ENCODE measurements around the gene CNNM3. TPM values are rescaled to one million over a fixed set of nuclear protein-coding genes. Genes with fewer than 3 reads are reported as not detected.

The CNNM3 gene
- 3.0 and 5.3 TPM in 2 replicates for total RNA-seq (2014; rRNA removed; shearing (Covaris generic))

DNA sequence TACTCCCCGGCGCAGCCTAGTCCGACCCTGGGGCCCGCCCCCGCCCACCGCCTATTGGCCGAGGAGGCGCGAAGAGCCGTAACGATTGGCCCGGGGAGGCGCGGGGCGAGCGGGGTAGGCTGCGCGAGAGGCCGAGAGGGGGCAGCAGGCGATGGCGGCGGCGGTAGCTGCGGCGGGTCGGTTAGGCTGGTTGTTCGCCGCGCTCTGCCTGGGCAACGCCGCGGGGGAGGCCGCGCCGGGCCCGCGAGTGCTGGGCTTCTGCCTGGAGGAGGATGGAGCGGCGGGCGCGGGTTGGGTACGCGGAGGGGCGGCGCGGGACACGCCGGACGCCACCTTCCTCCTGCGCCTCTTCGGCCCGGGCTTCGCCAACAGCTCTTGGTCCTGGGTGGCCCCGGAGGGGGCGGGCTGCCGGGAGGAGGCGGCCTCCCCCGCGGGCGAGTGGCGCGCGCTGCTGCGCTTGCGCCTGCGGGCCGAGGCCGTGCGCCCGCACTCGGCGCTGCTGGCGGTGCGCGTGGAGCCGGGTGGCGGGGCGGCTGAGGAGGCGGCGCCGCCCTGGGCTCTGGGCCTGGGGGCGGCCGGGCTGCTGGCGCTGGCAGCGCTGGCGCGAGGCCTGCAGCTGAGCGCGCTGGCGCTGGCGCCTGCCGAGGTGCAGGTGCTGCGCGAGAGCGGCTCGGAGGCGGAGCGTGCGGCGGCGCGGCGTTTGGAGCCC is at the start of gene CNNM3:
Gene CNNM3 (plus strand): TSS at position 142 of the 709 bp plus-strand sequence. CDS start 10 bp downstream, at position 152.
- Histone ChIP-seq H3K27ac (peak within 1 kb of the TSS; percentile 56), H3K36me3 (peaks cover 20% of the 10 kb centered on the region), H3K9me3 (replicated peaks) (0 out of 2 replicates have a peak, but pooled peaks cover 3% of the 10 kb centered on the region), H3K27me3 (replicated peaks) (no peaks in the 10 kb centered on the region), H3K4me3 (peak within 1 kb of the TSS; percentile 99), H3K4me1 (replicated peaks) (peaks cover 21% of the 10 kb centered on the region)
- peak; percentile 95 to 96 for DNase-seq (ENCODE audit: low read depth in 1 of 2, low spot score in 2 of 2)

DNA sequence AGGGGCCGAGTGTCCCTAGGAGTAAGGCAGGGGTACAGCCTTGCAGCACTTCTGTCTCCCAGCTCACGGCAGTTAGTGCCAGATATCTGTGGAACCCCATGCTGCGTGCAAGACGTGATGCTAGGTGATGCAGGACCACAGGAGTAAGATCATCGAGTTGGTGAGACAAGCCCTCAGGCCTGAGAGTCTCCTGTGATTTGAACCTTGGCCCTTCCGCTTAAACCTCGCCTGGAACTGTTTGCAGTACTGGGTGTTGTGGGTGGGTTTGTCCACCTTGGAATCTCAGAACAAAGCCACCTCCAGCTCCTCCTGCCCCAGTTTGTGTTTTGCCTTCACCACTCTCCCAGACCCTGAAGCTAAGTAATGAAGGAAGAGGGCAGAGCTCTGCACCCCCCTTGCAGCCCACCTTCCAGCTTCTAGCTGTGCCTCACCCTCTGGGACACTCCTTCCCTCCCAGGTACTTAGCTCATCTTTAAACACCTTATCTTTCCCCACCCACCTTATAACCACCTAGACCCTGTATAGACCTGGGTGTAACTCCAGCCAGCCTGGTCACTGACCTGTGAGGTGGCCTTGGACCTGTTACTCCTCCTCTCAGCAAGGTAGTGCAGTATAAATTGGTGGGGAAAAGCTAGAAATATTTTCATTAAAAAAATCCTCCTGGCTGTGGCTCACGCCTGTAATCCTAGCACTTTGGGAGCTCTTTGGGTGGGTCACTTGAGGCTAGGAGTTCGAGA is 48.8 kb upstream of the CNNM3 start:
- no peaks in the 10 kb centered on the region for H3K27me3 ChIP-seq (replicated peaks)
- no peak overlapping the region for H3K27ac ChIP-seq
- DNase-seq (ENCODE audit: low read depth in 1 of 2, low spot score in 2 of 2), result no peak
- H3K36me3 ChIP-seq, result 0 out of 2 replicates have a peak, but pooled peaks cover 3% of the 10 kb centered on the region
- H3K4me3 ChIP-seq, result no peak overlapping the region
- H3K9me3 ChIP-seq (replicated peaks), result no peaks in the 10 kb centered on the region
- H3K4me1 ChIP-seq (replicated peaks), result peaks cover 16% of the 10 kb centered on the region

DNA sequence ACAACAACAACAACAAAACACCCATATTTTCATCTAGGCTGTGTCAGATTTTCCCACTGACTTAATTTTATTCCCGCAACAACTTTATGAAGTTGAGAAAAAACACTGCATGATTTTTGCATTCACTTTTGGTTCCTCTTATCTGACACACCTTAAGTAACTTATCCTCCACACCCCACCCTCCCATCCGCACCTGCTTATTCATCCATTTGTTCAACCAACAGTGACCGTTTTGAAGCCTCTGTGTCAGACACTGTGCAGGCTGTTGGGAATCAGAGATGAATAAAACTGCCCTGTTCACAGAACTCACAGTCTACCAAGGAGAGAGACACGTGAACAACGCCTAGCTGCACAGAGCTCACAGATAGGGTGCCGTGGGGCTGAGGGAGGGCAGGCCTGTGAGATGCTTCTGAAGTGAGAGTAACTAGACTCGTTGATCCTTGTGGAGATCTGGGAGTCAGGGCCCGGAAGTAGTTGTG is 47.9 kb upstream of the CNNM3 start:
- Histone ChIP-seq H3K27ac (no peak overlapping the region), H3K9me3 (replicated peaks) (no peaks in the 10 kb centered on the region), H3K4me3 (no peak overlapping the region), H3K4me1 (replicated peaks) (0 out of 2 replicates have a peak, but pooled peaks cover 9% of the 10 kb centered on the region), H3K36me3 (0 out of 2 replicates have a peak, but pooled peaks cover 3% of the 10 kb centered on the region), H3K27me3 (replicated peaks) (no peaks in the 10 kb centered on the region)
- no peak for DNase-seq (ENCODE audit: low read depth in 1 of 2, low spot score in 2 of 2)

DNA sequence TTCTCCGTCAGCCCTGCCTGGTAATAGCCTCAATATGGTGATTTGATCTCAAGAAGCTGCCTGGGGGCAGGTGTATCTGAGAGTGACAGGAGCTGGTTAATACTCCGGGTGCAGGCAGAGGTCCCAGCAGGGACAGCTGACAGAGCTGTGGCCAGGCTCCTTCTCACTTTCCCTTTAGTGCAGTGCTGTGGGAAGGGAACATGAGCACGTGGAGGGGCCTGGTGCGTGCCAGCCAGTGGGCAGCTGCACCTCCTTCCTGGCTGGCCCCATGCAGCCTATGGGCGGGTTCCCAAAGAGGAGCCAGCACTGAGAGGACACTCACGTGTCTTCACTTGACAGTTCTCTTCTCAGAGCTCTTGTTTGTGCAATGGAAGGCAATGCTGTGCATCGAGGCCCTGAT is 46.3 kb upstream of the CNNM3 start:
- no peak overlapping the region for H3K4me3 ChIP-seq
- DNase-seq (ENCODE audit: low read depth in 1 of 2, low spot score in 2 of 2), result no peak

DNA sequence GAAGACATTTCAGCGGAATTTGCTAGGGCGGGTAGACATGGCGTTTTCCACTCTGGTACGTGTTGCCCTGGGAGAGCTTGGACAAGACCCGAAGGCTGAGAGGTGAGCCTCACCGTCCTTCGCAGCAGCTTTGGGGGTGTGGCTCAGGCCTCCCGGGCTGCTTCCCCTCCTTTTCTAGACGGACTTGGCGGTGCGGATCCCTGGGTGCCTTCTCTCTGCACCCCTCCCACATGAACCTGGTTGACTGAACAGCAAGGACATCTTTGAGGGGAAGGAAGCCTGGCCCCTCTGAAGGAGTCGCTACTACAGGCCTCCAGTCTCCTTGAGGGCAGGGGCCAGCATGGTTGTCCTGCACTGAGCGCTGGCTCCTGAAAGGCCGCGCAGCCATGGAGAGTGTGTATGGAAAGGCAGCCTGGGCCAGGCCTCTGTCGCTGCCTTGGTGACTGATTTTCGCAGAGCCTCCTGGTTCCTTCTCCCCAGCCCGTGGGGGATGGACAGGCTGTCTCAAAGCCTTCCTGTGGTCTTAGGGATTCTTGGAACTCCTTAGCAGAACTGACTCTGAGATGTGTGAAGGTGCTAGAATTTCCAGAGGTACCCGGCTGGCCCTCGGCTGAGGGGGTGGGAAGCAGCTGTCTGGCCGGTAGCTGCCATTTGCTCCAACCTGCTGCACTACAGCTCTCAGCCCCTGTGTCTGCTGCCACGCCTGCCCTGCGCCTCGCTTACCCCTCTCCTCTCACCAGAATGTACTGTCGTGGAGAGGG is 45.4 kb upstream of the CNNM3 start:
- H3K27ac ChIP-seq, result no peak overlapping the region
- no peak for DNase-seq (ENCODE audit: low read depth in 1 of 2, low spot score in 2 of 2)
- no peak overlapping the region for H3K4me3 ChIP-seq
- H3K36me3 ChIP-seq, result no peaks in the 10 kb centered on the region
- H3K9me3 ChIP-seq (replicated peaks), result no peaks in the 10 kb centered on the region
- H3K27me3 ChIP-seq (replicated peaks), result no peaks in the 10 kb centered on the region
- H3K4me1 ChIP-seq (replicated peaks), result peaks cover 7% of the 10 kb centered on the region

More for the DNA sequence above, 46.3 kb upstream of the CNNM3 start:
- no peaks in the 10 kb centered on the region for H3K4me1 ChIP-seq (replicated peaks)
- no peak overlapping the region for H3K27ac ChIP-seq
- H3K27me3 ChIP-seq (replicated peaks), result no peaks in the 10 kb centered on the region
- H3K9me3 ChIP-seq (replicated peaks), result no peaks in the 10 kb centered on the region
- H3K36me3 ChIP-seq, result no peaks in the 10 kb centered on the region

DNA sequence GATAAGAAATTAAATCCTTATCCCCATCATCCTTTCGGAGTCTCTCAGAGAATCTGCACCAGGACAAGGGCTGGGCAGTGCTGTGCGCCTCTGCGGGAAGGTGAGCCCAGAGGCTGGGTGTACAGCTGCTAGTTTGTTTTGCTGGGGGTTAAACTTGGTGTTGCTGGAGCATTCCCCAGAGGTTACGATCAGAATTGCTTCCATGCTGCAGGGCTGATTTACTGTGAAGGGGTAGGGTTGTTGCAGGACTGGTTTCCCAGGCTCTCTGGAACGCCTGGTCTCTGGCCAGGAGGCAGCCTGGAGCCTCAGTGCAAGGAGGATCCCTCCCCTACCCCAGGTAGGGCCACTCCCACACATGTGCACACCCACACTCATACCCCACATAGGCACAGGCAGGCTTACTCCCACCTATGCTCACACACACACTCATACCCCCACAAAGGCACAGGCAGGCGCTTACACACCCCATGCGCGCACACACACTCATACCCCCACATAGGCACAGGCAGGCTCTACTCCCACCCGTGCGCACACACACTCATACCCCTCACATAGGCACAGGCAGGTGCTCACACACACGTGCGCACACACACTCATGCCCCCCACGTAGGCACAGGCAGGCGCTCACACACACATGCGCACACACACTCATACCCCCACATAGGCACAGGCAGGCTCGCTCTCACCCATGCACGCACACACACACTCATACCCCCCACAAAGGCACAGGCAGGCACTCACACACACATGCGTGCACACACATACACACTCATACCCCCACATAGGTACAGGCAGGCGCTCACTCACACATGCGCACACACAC is 44.1 kb upstream of the CNNM3 start:
- Histone ChIP-seq H3K4me1 (replicated peaks) (peaks cover 7% of the 10 kb centered on the region), H3K27me3 (replicated peaks) (no peaks in the 10 kb centered on the region)
- DNase-seq (ENCODE audit: low read depth in 1 of 2, low spot score in 2 of 2), result no peak

DNA sequence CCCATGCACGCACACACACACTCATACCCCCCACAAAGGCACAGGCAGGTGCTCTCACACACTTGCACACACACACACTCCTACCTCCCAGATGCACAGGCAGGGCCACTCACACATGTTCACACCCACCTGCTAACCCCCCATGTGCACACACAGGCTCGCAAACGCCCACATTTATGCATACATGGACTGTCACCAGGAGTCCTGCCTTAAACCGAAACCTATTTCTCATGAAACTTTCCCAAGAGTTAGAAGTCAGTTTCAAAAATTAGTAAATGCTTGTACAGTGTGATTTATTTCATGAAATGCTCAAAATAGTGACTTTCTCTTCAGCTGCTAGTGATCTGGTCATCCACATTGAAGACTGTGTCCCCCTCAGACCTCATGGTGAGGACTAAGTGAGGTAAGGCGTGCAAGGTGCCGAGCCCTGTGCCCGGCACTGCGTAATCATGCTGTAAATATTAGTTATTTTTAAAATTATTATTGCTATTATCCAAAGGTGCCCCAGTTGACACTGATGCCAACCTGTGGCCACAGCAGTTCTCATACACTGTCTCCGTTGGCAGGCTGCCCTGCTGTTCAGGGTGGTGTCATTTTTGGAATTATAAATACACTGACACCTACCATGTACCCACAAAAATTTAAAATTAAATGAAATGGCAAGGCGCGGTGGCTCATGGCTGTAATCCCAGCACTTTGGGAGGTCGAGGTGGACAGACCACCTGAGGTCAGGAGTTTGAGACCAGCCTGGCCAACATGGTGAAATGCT is 43.0 kb upstream of the CNNM3 start:
- DNase-seq (ENCODE audit: low read depth in 1 of 2, low spot score in 2 of 2), result no peak
- no peaks in the 10 kb centered on the region for H3K9me3 ChIP-seq (replicated peaks)
- H3K27me3 ChIP-seq (replicated peaks), result no peaks in the 10 kb centered on the region
- H3K4me3 ChIP-seq, result no peak overlapping the region
- peaks cover 7% of the 10 kb centered on the region for H3K4me1 ChIP-seq (replicated peaks)
- H3K27ac ChIP-seq, result no peak overlapping the region
- H3K36me3 ChIP-seq, result no peaks in the 10 kb centered on the region

More for the DNA sequence above, 44.1 kb upstream of the CNNM3 start:
- Histone ChIP-seq H3K36me3 (no peaks in the 10 kb centered on the region), H3K9me3 (replicated peaks) (no peaks in the 10 kb centered on the region), H3K4me3 (no peak overlapping the region), H3K27ac (no peak overlapping the region)

DNA sequence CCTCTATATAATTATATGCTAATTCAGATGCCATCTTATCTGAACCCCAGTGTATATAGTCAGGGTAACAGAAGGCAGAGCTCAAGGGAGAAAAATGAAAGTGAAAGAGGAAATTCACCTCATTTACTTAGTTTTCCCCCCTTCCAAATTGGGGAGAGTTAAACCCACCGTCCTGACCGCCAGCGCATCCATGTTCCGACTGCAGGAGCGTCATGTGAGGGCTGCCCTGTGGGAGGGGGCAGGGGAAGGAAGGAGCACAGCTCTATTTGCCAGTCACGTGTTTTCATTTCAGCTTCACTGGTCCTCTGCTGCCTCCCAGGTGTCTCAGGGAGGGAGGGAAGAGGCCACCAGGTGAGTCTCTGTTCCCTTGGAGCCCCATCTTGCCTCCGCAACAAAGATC is 42.1 kb upstream of the CNNM3 start:
- no peak for DNase-seq (ENCODE audit: low read depth in 1 of 2, low spot score in 2 of 2)
- H3K27ac ChIP-seq, result no peak overlapping the region
- H3K4me1 ChIP-seq (replicated peaks), result peaks cover 7% of the 10 kb centered on the region
- no peak overlapping the region for H3K4me3 ChIP-seq
- no peaks in the 10 kb centered on the region for H3K36me3 ChIP-seq
- H3K9me3 ChIP-seq (replicated peaks), result no peaks in the 10 kb centered on the region
- H3K27me3 ChIP-seq (replicated peaks), result no peaks in the 10 kb centered on the region

DNA sequence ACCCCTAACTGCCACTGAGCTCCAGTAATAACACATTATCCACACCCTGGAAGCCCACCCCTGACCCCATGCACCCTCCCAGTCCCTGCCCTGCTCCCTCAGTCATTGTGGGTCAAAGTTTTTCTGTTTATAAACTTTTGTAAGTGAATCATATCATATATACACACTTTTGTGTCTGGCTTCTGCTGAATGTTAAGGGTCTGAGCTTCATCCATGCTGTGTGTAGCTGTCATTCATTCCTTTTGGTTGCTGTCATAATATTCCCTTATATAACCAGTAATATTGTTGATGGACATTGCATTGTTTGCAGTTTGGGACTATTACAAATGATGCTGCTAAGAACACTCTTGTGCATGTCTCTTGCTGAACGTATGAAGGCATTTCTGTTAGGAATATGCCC is 40.9 kb upstream of the CNNM3 start:
- H3K4me1 ChIP-seq (replicated peaks), result peaks cover 7% of the 10 kb centered on the region
- no peaks in the 10 kb centered on the region for H3K27me3 ChIP-seq (replicated peaks)
- H3K9me3 ChIP-seq (replicated peaks), result no peaks in the 10 kb centered on the region
- H3K27ac ChIP-seq, result no peak overlapping the region
- H3K36me3 ChIP-seq, result no peaks in the 10 kb centered on the region
- no peak for DNase-seq (ENCODE audit: low read depth in 1 of 2, low spot score in 2 of 2)
- H3K4me3 ChIP-seq, result no peak overlapping the region

DNA sequence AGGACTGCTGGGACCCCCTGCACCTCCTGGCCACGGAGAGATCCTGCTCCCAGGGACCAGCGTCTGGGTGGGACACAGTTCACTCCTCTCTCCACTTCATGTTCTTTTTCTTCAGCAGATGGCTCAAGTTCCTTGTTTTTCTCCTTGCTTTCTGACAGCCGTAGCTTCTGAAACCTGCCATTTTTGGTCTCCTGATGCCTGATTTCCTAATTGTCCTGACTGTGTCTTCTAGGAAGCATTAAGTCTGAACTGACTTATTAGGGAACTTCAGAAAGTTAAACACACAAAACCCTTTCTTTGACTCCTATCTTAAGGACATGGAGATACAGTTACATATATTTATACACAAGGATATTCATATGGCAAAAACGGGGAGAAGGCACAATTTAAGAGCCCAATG is 32.7 kb upstream of the CNNM3 start:
- no peak overlapping the region for H3K4me3 ChIP-seq

DNA sequence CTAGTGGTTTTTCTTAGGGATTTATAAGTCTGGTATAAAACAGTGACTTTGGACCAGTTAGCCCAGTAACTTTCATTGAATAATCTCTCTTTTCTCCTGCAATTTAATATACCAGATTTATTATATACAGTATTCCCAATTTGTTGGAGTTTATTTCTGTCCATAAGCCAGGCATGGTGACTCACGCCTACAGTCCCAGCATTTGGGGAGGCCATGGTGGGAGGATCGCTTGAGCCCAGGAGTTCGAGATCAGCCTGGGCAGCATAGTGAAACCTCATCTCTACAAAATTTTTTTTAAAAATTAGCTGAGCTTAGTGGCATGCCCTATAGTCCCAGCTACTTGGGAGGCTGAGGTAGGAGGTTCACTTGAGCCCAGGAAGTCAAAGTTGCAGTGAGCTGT is 28.7 kb upstream of the CNNM3 start:
- no peak for DNase-seq (ENCODE audit: low read depth in 1 of 2, low spot score in 2 of 2)
- Histone ChIP-seq H3K36me3 (no peaks in the 10 kb centered on the region), H3K4me1 (replicated peaks) (peaks cover 25% of the 10 kb centered on the region), H3K27me3 (replicated peaks) (no peaks in the 10 kb centered on the region), H3K27ac (no peak overlapping the region), H3K9me3 (replicated peaks) (no peaks in the 10 kb centered on the region), H3K4me3 (no peak overlapping the region)

More for the DNA sequence above, 32.7 kb upstream of the CNNM3 start:
- no peaks in the 10 kb centered on the region for H3K27me3 ChIP-seq (replicated peaks)
- no peaks in the 10 kb centered on the region for H3K36me3 ChIP-seq
- peaks cover 22% of the 10 kb centered on the region for H3K4me1 ChIP-seq (replicated peaks)
- DNase-seq (ENCODE audit: low read depth in 1 of 2, low spot score in 2 of 2), result no peak
- no peak overlapping the region for H3K27ac ChIP-seq
- H3K9me3 ChIP-seq (replicated peaks), result no peaks in the 10 kb centered on the region

DNA sequence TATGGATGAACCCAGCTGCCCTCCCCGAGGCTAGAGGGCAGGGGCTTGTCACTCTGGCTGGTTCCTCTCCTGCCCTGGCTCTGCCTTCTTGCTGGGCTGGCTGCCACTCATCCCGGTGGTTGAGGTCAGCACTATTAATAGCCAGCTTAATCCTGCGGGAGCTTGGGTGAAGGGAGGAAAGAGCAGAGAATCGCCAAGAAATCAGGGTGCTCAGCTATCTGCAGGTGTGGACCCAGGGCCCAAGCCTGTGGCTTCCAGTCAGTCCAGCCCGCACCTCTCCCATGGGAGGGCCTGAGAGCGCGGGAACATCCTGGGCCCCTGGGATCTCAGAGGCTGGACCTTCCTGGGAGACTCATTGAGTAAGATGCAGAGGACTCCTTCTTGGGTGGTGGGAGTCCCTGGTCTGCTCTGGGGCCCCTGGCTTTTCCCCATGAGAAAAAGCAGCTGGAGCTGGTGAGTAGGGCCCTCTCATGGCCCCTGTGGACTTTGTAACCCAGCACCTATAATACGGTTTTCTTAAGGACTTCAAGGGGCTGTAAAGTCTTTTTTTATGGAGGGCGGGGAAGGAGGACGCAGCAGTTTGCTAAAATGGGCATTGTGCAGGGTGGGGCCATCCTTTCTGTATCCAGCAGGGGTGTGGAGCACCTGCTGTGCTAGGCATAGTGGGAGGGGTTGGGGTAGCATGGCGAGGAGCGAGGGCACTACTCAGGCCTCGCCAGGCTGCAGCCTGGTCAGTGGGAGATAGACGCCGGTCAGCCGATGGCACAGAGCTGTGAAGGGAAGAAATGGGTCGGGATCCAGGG is 27.4 kb upstream of the CNNM3 start:
- Histone ChIP-seq H3K9me3 (replicated peaks) (no peaks in the 10 kb centered on the region), H3K4me1 (replicated peaks) (peaks cover 25% of the 10 kb centered on the region), H3K27ac (no peak overlapping the region), H3K27me3 (replicated peaks) (no peaks in the 10 kb centered on the region), H3K36me3 (no peaks in the 10 kb centered on the region), H3K4me3 (no peak overlapping the region)
- no peak for DNase-seq (ENCODE audit: low read depth in 1 of 2, low spot score in 2 of 2)
